Effector memory CD4-positive, alpha-beta T cell (primary cell): ENCODE data around the gene DUSP12.
"Not testable (repeated sequence)": the region's sequence is repeated elsewhere in the genome, so short reads cannot be mapped to it uniquely, and the experiment has no call there.

Experiments
- DNase-seq, 3 donors: peaks; one replicate each; pipeline ENCODE4 v3.0.0-alpha.2; 2020
- H3K27ac ChIP-seq: 2 replicates; pipeline ENCODE4 v1.7.0; 2013; ENCODE audit warnings: mild to moderate bottlenecking, low read length, moderate library complexity; ENCODE audit not compliant: insufficient read depth, poor library complexity, severe bottlenecking
- H3K27me3 ChIP-seq: replicated peaks from 2 replicates; pipeline ENCODE4 v1.7.0; 2013; ENCODE audit warnings: mild to moderate bottlenecking, low read length; ENCODE audit not compliant: insufficient read depth, control insufficient read depth, poor library complexity, severe bottlenecking
- H3K36me3 ChIP-seq: 2 replicates; pipeline ENCODE4 v1.7.0; 2013; ENCODE audit warnings: mild to moderate bottlenecking, low read length, moderate library complexity; ENCODE audit not compliant: control insufficient read depth, insufficient read depth
- H3K4me1 ChIP-seq: 2 replicates; pipeline ENCODE4 v1.7.0; 2013; ENCODE audit warnings: low read length, mild to moderate bottlenecking; ENCODE audit not compliant: control insufficient read depth, insufficient read depth, poor library complexity, severe bottlenecking
- H3K4me3 ChIP-seq: 2 replicates; pipeline ENCODE4 v1.7.0; 2013; ENCODE audit warnings: low read length, low read depth, mild to moderate bottlenecking; ENCODE audit not compliant: insufficient read depth, poor library complexity, severe bottlenecking
- H3K9me3 ChIP-seq: 2 replicates; pipeline ENCODE4 v1.7.0; 2013; ENCODE audit warnings: mild to moderate bottlenecking, low read length, moderate library complexity; ENCODE audit not compliant: control insufficient read depth

The DUSP12 gene

GRCh38 chr1:161719325-161719611 is 30.3 kb upstream of the DUSP12 start:
- no peak overlapping the region for H3K27ac ChIP-seq
- no peaks in the 10 kb centered on the region for H3K27me3 ChIP-seq
- no peaks in the 10 kb centered on the region for H3K4me1 ChIP-seq
- no peaks in the 10 kb centered on the region for H3K36me3 ChIP-seq
- no peaks in the 10 kb centered on the region for H3K9me3 ChIP-seq
- no peak for DNase-seq
- no peak overlapping the region for H3K4me3 ChIP-seq

GRCh38 chr1:161720422-161720821 is 29.2 kb upstream of the DUSP12 start:
- H3K27me3 ChIP-seq: no peaks in the 10 kb centered on the region
- H3K36me3 ChIP-seq: no peaks in the 10 kb centered on the region
- no peaks in the 10 kb centered on the region for H3K9me3 ChIP-seq
- H3K27ac ChIP-seq: no peak overlapping the region
- no peak for DNase-seq
- no peaks in the 10 kb centered on the region for H3K4me1 ChIP-seq
- no peak overlapping the region for H3K4me3 ChIP-seq

GRCh38 chr1:161720956-161721737 is 28.4 kb upstream of the DUSP12 start, which contains the start of gene FCRLB:
FCRLB (plus strand) TSS chr1:161721544; CDS start chr1:161722673, 1,129 bp downstream.
- H3K4me3 ChIP-seq: no peak within 1 kb of the TSS
- no peaks in the 10 kb centered on the region for H3K36me3 ChIP-seq
- no peak within 1 kb of the TSS for H3K27ac ChIP-seq
- H3K27me3 ChIP-seq: no peaks in the 10 kb centered on the region
- no peak for DNase-seq
- H3K4me1 ChIP-seq: peaks cover 3% of the 10 kb centered on the region
- H3K9me3 ChIP-seq: no peaks in the 10 kb centered on the region

GRCh38 chr1:161721738-161722343 is 27.7 kb upstream of the DUSP12 start:
- H3K27me3 ChIP-seq: no peaks in the 10 kb centered on the region
- no peaks in the 10 kb centered on the region for H3K36me3 ChIP-seq
- no peak for DNase-seq
- no peaks in the 10 kb centered on the region for H3K9me3 ChIP-seq
- H3K4me1 ChIP-seq: peaks cover 3% of the 10 kb centered on the region
- H3K4me3 ChIP-seq: no peak overlapping the region
- no peak overlapping the region for H3K27ac ChIP-seq

GRCh38 chr1:161722406-161722805 is 27.2 kb upstream of the DUSP12 start:
- Histone ChIP-seq H3K4me1 (peaks cover 6% of the 10 kb centered on the region), H3K4me3 (no peak overlapping the region), H3K36me3 (no peaks in the 10 kb centered on the region), H3K27ac (no peak overlapping the region), H3K9me3 (no peaks in the 10 kb centered on the region), H3K27me3 (no peaks in the 10 kb centered on the region)
- no peak for DNase-seq

- H3K9me3 ChIP-seq: no peaks in the 10 kb centered on the region
- H3K36me3 ChIP-seq: no peaks in the 10 kb centered on the region
- no peak overlapping the region for H3K27ac ChIP-seq
- no peak for DNase-seq
- H3K4me1 ChIP-seq: peaks cover 10% of the 10 kb centered on the region
- no peaks in the 10 kb centered on the region for H3K27me3 ChIP-seq
- H3K4me3 ChIP-seq: no peak overlapping the region
These were observed 26.0 kb upstream of the DUSP12 start for GRCh38 chr1:161723459-161724141.

GRCh38 chr1:161725258-161725907 is 24.2 kb upstream of the DUSP12 start:
- not testable (repeated sequence) for H3K36me3 ChIP-seq, H3K27me3 ChIP-seq, DNase-seq, H3K9me3 ChIP-seq
- H3K27ac ChIP-seq: peak overlapping the region; percentile 59
- H3K4me3 ChIP-seq: peak overlapping the region; percentile 84
- peaks cover 10% of the 10 kb centered on the region for H3K4me1 ChIP-seq

GRCh38 chr1:161725908-161726472 is 23.6 kb upstream of the DUSP12 start:
- no peaks in the 10 kb centered on the region for H3K9me3 ChIP-seq
- no peaks in the 10 kb centered on the region for H3K36me3 ChIP-seq
- no peaks in the 10 kb centered on the region for H3K27me3 ChIP-seq
- peak overlapping the region; percentile 59 for H3K27ac ChIP-seq
- peak overlapping the region; percentile 84 for H3K4me3 ChIP-seq
- H3K4me1 ChIP-seq: peaks cover 10% of the 10 kb centered on the region
- DNase-seq: peak; percentile 2 to 10 (median 2)

- peaks cover 10% of the 10 kb centered on the region for H3K4me1 ChIP-seq
- H3K9me3 ChIP-seq: no peaks in the 10 kb centered on the region
- H3K27me3 ChIP-seq: no peaks in the 10 kb centered on the region
- DNase-seq: peak; percentile 49 to 64 (median 60)
- peak overlapping the region; percentile 84 for H3K4me3 ChIP-seq
- H3K36me3 ChIP-seq: no peaks in the 10 kb centered on the region
- H3K27ac ChIP-seq: peak overlapping the region; percentile 67
These were observed 22.9 kb upstream of the DUSP12 start for GRCh38 chr1:161726473-161727255.
